Neuronal stem cell (in vitro differentiated cells): ENCODE results near the gene NDRG2.

Source experiments
- DNase-seq: peaks from one replicate; pipeline ENCODE4 v3.0.0-alpha.2; 2013; ENCODE audit warnings: low spot score
- H2AFZ ChIP-seq: one replicate; pipeline ENCODE4 v1.6.1; 2013; ENCODE audit warnings: mild to moderate bottlenecking, low read length, inconsistent platforms
- H2AK5ac ChIP-seq: 2 replicates; pipeline ENCODE4 v1.6.1; 2013; ENCODE audit warnings: low read depth, mild to moderate bottlenecking, inconsistent platforms, low read length, moderate library complexity, mixed read lengths
- H2BK120ac ChIP-seq: 2 replicates; pipeline ENCODE4 v1.6.1; 2013; ENCODE audit warnings: low read depth, mild to moderate bottlenecking, inconsistent platforms, low read length, moderate library complexity, mixed read lengths
- H2BK12ac ChIP-seq: one replicate; pipeline ENCODE4 v1.6.1; 2013; ENCODE audit warnings: low read length, inconsistent platforms
- H2BK15ac ChIP-seq: 2 replicates; pipeline ENCODE4 v1.6.1; 2013; ENCODE audit warnings: mild to moderate bottlenecking, low read length, inconsistent platforms, mixed read lengths
- H2BK5ac ChIP-seq: one replicate; pipeline ENCODE4 v1.6.1; 2013; ENCODE audit warnings: inconsistent platforms, mild to moderate bottlenecking, low read length, moderate library complexity
- H3K14ac ChIP-seq: one replicate; pipeline ENCODE4 v1.6.1; 2013; ENCODE audit warnings: low read length, inconsistent platforms
- H3K18ac ChIP-seq: 2 replicates; pipeline ENCODE4 v1.6.1; 2013; ENCODE audit warnings: low read length, inconsistent platforms
- H3K23ac ChIP-seq: 2 replicates; pipeline ENCODE4 v1.6.1; 2013; ENCODE audit warnings: low read depth, mild to moderate bottlenecking, mixed read lengths, low read length, inconsistent platforms; ENCODE audit not compliant: poor library complexity
- H3K27ac ChIP-seq: replicated peaks from 3 replicates; pipeline ENCODE4 v1.5.1; 2013; ENCODE audit warnings: low read length, inconsistent platforms
- H3K27me3 ChIP-seq, 3 experiments: 2 replicates each; pipeline ENCODE4 v1.6.1; 2013; ENCODE audit warnings: low read length in 3 of 3, mild to moderate bottlenecking in 2 of 3, inconsistent platforms in 1 of 3, low read depth in 1 of 3, mixed read lengths in 1 of 3, moderate library complexity in 1 of 3; ENCODE audit not compliant: control insufficient read depth in 3 of 3, insufficient read depth in 3 of 3
- H3K36me3 ChIP-seq, 2 donors: replicated peaks in 1 of 2; 2 replicates each; pipeline ENCODE4 v1.6.1; 2013; ENCODE audit warnings: low read length in 2 of 2; ENCODE audit not compliant: control insufficient read depth in 2 of 2, insufficient read depth in 2 of 2
- H3K4ac ChIP-seq: 2 replicates; pipeline ENCODE4 v1.6.1; 2013; ENCODE audit warnings: inconsistent platforms, mild to moderate bottlenecking, low read length, moderate library complexity
- H3K4me1 ChIP-seq, 2 donors: 1 replicate in 1 of 2; 2 replicates in 1 of 2; pipeline ENCODE4 v1.6.1; 2013; ENCODE audit warnings: low read length in 2 of 2, low read depth in 1 of 2; ENCODE audit not compliant: control insufficient read depth in 2 of 2, insufficient read depth in 1 of 2
- H3K4me2 ChIP-seq: one replicate; pipeline ENCODE4 v1.6.1; 2013; ENCODE audit warnings: mild to moderate bottlenecking, low read length, inconsistent platforms; ENCODE audit not compliant: insufficient read depth, poor library complexity, severe bottlenecking
- H3K4me3 ChIP-seq, 2 donors: 2 replicates each; pipeline ENCODE4 v1.5.1; 2013; ENCODE audit warnings: low read length in 2 of 2, mild to moderate bottlenecking in 2 of 2, inconsistent platforms in 1 of 2, moderate library complexity in 1 of 2
- H3K79me1 ChIP-seq: one replicate; pipeline ENCODE4 v1.6.1; 2013; ENCODE audit warnings: low read depth, mild to moderate bottlenecking, inconsistent platforms, low read length, moderate library complexity
- H3K9ac ChIP-seq: one replicate; pipeline ENCODE4 v1.6.1; 2013; ENCODE audit warnings: mild to moderate bottlenecking, low read depth, low read length, inconsistent platforms; ENCODE audit not compliant: poor library complexity
- H3K9me3 ChIP-seq, 2 donors: replicated peaks in 1 of 2; 2 replicates each; pipeline versions ENCODE3 to v1.6.1; 2013; ENCODE audit warnings: low read length in 2 of 2, mild to moderate bottlenecking in 2 of 2, inconsistent platforms in 1 of 2, low read depth in 1 of 2, mixed read lengths in 1 of 2, moderate library complexity in 1 of 2; ENCODE audit not compliant: control insufficient read depth in 2 of 2, insufficient read depth in 1 of 2
- H4K8ac ChIP-seq: one replicate; pipeline ENCODE4 v1.6.1; 2013; ENCODE audit warnings: low read depth, mild to moderate bottlenecking, inconsistent platforms, low read length, moderate library complexity
- H4K91ac ChIP-seq: one replicate; pipeline ENCODE4 v1.6.1; 2013; ENCODE audit warnings: low read length, low read depth, mild to moderate bottlenecking, inconsistent platforms; ENCODE audit not compliant: poor library complexity
- WGBS, 2 donors: extraction: QIAGEN DNeasy Blood & Tissue Kit; methylation state at CpG; one replicate each; pipeline ENCODE4 v1.1.7; 2013; ENCODE audit warnings: missing lambda C conversion rate in 2 of 2, mixed read lengths in 1 of 2; ENCODE audit not compliant: insufficient read length in 2 of 2, insufficient replicate concordance in 1 of 2; ENCODE audit errors: extremely low coverage in 2 of 2; 5-methylcytosine and 5-hydroxymethylcytosine counted together

Gene NDRG2

DNA sequence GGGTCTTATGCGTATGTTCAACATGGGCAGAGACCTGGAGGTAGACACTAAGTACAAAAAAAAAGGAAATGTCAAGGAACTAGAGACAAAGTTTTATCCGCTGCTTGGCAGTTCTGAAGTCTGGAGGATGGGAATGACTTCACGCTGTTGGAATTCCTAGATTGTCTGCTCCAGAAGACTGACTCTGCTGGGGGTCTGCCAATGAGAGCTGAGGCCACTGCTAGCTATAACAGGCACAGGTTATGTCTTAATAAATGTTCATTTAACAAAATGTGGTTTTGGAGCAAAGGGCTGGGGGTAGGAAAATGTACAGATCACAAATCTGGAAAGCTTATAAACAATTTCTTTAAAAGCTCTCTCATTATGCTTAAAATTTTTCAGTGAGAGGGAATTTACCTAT, 38.6 kb upstream of the NDRG2 start:
- no peaks in the 10 kb centered on the region for H3K27me3 ChIP-seq
- no CpG with 5 or more reads among the region's 3 CpGs for WGBS, 2 donors
- H3K4me1 ChIP-seq = peaks cover 4 to 12% of the 10 kb centered on the region in 2 donors
- no peak overlapping the region for H3K4me2 ChIP-seq
- H3K23ac ChIP-seq = no peak overlapping the region
- H2BK5ac ChIP-seq = no peak overlapping the region
- no peaks in the 10 kb centered on the region for H3K9me3 ChIP-seq
- DNase-seq = no peak
- no peak overlapping the region for H3K9ac ChIP-seq
- H3K18ac ChIP-seq = no peak overlapping the region
- H2BK15ac ChIP-seq = no peak overlapping the region
- no peak overlapping the region for H2AK5ac ChIP-seq
- H3K27ac ChIP-seq = no peak overlapping the region
- H2BK120ac ChIP-seq = no peak overlapping the region
- no peak overlapping the region for H3K4me3 ChIP-seq
- H3K4ac ChIP-seq = no peak overlapping the region
- no peaks in the 10 kb centered on the region for H3K36me3 ChIP-seq
- no peak overlapping the region for H4K91ac ChIP-seq
- no peak overlapping the region for H3K14ac ChIP-seq
- H3K79me1 ChIP-seq = no peaks in the 10 kb centered on the region
- no peak overlapping the region for H2BK12ac ChIP-seq
- no peak overlapping the region for H4K8ac ChIP-seq
- H2AFZ ChIP-seq = no peak overlapping the region

DNA sequence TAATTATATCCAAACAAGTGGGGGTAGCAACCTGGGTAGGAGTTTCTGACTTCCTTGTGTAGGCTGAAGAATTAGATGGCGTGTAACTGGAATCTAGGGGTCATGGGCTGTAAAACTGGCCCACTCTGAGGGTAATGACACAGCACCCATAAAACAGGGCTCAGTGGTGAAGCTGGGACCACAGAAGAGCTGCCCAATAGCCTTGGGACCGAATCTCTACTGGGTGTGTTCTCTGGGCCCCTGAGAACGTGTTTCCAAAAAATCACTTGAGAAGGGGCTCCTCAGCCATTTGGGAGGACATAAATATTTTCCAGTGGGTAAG, 36.4 kb upstream of the NDRG2 start:
- no peak overlapping the region for H2AK5ac ChIP-seq
- WGBS, 2 donors = no CpG with 5 or more reads among the region's 3 CpGs
- no peak overlapping the region for H3K4ac ChIP-seq
- H4K8ac ChIP-seq = no peak overlapping the region
- no peak overlapping the region for H3K4me2 ChIP-seq
- no peak overlapping the region for H3K23ac ChIP-seq
- peaks cover 0 to 13% (median 0%) of the 10 kb centered on the region in 3 experiments for H3K27me3 ChIP-seq
- H4K91ac ChIP-seq = no peak overlapping the region
- no peak overlapping the region for H2AFZ ChIP-seq
- H2BK12ac ChIP-seq = no peak overlapping the region
- H2BK5ac ChIP-seq = no peak overlapping the region
- H3K9ac ChIP-seq = no peak overlapping the region
- H3K18ac ChIP-seq = no peak overlapping the region
- H3K27ac ChIP-seq = no peak overlapping the region
- H3K14ac ChIP-seq = no peak overlapping the region
- H3K9me3 ChIP-seq = no peaks in the 10 kb centered on the region
- DNase-seq = no peak
- H2BK15ac ChIP-seq = no peak overlapping the region
- H3K4me1 ChIP-seq = peaks cover 4 to 9% of the 10 kb centered on the region in 2 donors
- H3K79me1 ChIP-seq = no peaks in the 10 kb centered on the region
- no peaks in the 10 kb centered on the region for H3K36me3 ChIP-seq
- H2BK120ac ChIP-seq = no peak overlapping the region
- no peak overlapping the region for H3K4me3 ChIP-seq

DNA sequence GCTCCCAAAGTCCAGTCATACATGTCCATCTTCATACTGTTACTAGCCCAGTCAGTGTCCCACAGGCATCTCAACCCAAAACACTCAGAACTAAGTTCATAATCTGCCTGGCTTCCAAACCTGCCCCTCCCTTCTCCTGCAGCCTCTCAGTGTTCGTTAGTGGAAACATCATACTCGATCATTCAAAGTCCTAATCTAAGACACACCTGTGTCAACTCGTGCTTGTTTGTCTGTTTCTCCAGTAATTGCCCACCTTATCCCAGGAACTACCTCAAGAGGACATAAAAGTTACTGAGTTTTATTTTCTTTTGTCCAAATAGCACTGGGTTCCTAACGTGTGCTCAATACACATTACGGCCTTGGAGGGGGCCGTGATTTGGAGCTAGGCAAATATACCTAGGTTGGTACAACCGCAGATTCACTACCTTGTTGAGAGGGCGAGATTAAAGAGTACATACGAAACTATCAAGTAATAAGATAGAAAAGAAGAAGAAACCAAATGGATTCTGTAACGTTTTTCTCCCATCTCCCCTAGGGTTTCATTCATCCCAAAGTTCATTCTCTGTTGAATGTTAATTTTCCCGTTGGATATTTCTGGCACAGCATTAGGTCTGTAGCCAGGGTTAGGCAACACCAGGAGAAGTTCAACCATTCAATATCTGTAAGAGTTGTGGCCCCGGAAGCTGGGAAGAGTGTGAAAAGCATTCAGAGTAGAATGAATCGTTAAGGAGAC, 35.9 kb upstream of the NDRG2 start:
- WGBS, 2 donors = no CpG with 5 or more reads among the region's 13 CpGs
- Histone ChIP-seq H4K91ac (no peak overlapping the region), H2BK120ac (no peak overlapping the region), H3K27ac (no peak overlapping the region), H2BK12ac (no peak overlapping the region), H3K18ac (no peak overlapping the region), H3K9me3 (no peaks in the 10 kb centered on the region), H3K4me3 (no peak overlapping the region), H3K4ac (no peak overlapping the region), H3K27me3 (peaks cover 0 to 13% (median 0%) of the 10 kb centered on the region in 3 experiments), H2BK15ac (no peak overlapping the region), H3K14ac (no peak overlapping the region), H2BK5ac (no peak overlapping the region), H2AK5ac (no peak overlapping the region), H3K4me2 (no peak overlapping the region), H3K79me1 (no peaks in the 10 kb centered on the region), H3K23ac (no peak overlapping the region), H2AFZ (no peak overlapping the region), H4K8ac (no peak overlapping the region), H3K36me3 (no peaks in the 10 kb centered on the region), H3K9ac (no peak overlapping the region), H3K4me1 (peaks cover 4 to 9% of the 10 kb centered on the region in 2 donors)
- no peak for DNase-seq

DNA sequence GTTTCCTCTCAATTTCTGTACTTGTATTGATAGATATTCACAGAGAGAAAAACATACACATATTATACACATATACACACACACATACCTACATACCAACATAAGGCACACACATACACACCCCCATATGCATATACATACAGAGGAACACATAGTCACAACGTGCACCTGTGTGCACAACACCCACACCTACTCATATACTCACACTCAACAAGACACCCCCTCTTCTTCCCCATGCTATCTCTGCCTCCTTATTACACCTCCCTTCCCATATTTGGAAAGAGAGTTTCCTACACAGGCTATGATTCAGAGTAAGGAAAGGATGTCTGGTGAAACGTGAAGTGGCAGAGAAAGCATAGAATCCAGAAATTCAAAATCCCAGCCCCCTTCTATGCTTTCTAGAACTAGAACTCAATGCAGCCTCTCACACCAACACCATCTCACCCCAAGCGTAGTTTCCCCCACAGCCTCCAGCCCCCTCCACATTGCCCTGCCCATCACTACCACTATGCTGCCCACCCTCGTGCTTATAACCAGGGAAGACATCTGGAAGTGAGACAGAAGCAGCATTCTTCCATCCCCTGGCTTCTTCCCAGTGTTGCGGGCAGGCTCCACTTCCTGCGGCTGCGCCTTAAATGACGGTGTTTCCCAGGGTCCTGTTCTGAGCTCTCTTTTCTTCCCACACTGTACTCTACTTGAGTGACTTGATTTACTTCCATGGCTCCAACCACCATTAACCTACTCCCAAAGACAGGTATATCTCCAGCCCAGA, 35.2 kb upstream of the NDRG2 start:
- Histone ChIP-seq H2AK5ac (no peak overlapping the region), H3K4me1 (peaks cover 4 to 9% of the 10 kb centered on the region in 2 donors), H3K79me1 (no peaks in the 10 kb centered on the region), H3K4ac (no peak overlapping the region), H3K27ac (no peak overlapping the region), H3K4me2 (no peak overlapping the region), H2BK12ac (no peak overlapping the region), H3K9ac (no peak overlapping the region), H4K8ac (no peak overlapping the region), H2BK15ac (no peak overlapping the region), H3K9me3 (no peaks in the 10 kb centered on the region), H3K14ac (no peak overlapping the region), H3K36me3 (no peaks in the 10 kb centered on the region), H4K91ac (no peak overlapping the region), H3K18ac (no peak overlapping the region), H2BK5ac (no peak overlapping the region), H3K23ac (no peak overlapping the region), H3K27me3 (peaks cover 0 to 20% (median 0%) of the 10 kb centered on the region in 3 experiments), H2BK120ac (no peak overlapping the region), H3K4me3 (no peak overlapping the region), H2AFZ (no peak overlapping the region)
- no peak for DNase-seq
- WGBS, 2 donors = no CpG with 5 or more reads among the region's 8 CpGs
